ENCODE results near the gene NTNG1. TPM values are rescaled to one million over a fixed set of nuclear protein-coding genes. Genes with fewer than 3 reads are reported as not detected.

NTNG1 gene
- total RNA-seq, 1 donor from 2014 or later = 1.1 TPM

DNA sequence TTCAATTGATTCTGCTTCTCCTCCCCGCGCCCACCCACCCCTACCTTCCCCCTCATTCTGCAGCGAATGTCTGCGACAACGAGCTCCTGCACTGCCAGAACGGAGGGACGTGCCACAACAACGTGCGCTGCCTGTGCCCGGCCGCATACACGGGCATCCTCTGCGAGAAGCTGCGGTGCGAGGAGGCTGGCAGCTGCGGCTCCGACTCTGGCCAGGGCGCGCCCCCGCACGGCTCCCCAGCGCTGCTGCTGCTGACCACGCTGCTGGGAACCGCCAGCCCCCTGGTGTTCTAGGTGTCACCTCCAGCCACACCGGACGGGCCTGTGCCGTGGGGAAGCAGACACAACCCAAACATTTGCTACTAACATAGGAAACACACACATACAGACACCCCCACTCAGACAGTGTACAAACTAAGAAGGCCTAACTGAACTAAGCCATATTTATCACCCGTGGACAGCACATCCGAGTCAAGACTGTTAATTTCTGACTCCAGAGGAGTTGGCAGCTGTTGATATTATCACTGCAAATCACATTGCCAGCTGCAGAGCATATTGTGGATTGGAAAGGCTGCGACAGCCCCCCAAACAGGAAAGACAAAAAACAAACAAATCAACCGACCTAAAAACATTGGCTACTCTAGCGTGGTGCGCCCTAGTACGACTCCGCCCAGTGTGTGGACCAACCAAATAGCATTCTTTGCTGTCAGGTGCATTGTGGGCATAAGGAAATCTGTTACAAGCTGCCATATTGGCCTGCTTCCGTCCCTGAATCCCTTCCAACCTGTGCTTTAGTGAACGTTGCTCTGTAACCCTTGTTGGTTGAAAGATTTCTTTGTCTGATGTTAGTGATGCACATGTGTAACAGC, 339.9 kb downstream of the NTNG1 start:
- DNase-seq (ENCODE audit: low spot score, unreplicated experiment) = no peak
- no peak for TF ChIP-seq CTCF (IDR thresholded peaks at IDR 0.05; ENCODE audit: unreplicated experiment)
- Mint-ChIP-seq H3K27ac (no peak overlapping the region), H3K27me3 (no peaks in the 10 kb centered on the region), H3K9me3 (ENCODE audit: low read depth) (no peaks in the 10 kb centered on the region), H3K36me3 (ENCODE audit: insufficient read depth) (no peaks in the 10 kb centered on the region), H3K4me1 (ENCODE audit: low read depth) (peaks cover 4% of the 10 kb centered on the region), H3K4me3 (ENCODE audit: low read depth) (no peak overlapping the region)

DNA sequence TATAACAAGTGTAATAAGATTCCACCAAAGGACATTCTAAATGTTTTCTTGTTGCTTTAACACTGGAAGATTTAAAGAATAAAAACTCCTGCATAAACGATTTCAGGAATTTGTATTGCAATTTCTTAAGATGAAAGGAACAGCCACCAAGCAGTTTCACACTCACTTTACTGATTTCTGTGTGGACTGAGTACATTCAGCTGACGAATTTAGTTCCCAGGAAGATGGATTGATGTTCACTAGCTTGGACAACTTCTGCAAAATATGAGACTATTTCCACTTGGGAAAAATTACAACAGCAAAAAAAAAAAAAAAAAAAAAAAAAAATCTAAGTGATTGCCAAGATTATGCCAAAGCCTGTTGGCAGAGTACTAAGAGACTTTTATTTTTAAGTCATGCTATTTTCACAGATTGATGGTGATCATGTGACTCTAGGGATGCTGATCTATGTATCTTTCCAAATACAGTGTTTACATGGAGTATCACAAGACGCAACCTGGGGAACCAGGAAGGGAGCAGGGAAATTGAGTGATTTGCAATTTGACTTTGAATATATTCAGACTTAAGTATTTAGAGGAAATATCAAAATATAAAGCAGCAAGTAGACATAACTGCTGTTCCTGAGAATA, 341.0 kb downstream of the NTNG1 start:
- Mint-ChIP-seq H3K36me3 (ENCODE audit: insufficient read depth) (no peaks in the 10 kb centered on the region), H3K4me3 (ENCODE audit: low read depth) (no peak overlapping the region), H3K9me3 (ENCODE audit: low read depth) (no peaks in the 10 kb centered on the region), H3K4me1 (ENCODE audit: low read depth) (peaks cover 12% of the 10 kb centered on the region), H3K27ac (no peak overlapping the region), H3K27me3 (no peaks in the 10 kb centered on the region)
- DNase-seq (ENCODE audit: low spot score, unreplicated experiment) = no peak
- no peak for TF ChIP-seq CTCF (IDR thresholded peaks at IDR 0.05; ENCODE audit: unreplicated experiment)

DNA sequence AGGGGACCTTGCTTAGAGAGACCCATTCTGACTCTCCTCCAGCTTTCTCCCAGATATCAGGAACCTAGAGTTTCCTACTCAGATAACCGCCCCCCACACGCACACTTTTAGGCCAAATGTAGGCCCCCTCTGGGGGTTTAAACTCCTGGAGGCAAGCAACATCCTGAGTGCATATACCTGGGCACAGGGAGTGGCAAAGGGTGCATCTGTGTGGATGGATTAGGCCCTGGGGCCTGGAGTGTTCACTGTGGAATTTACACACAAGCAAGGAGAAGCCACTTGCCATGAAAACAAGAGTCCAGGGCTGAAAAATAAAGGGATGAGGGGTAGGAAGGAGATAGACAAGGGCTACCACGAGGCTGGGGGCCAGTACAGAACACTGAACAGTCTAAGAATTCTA, 343.1 kb downstream of the NTNG1 start:
- H3K27me3 Mint-ChIP-seq = no peaks in the 10 kb centered on the region
- H3K4me1 Mint-ChIP-seq (ENCODE audit: low read depth) = peaks cover 18% of the 10 kb centered on the region
- no peaks in the 10 kb centered on the region for H3K9me3 Mint-ChIP-seq (ENCODE audit: low read depth)
- no peaks in the 10 kb centered on the region for H3K36me3 Mint-ChIP-seq (ENCODE audit: insufficient read depth)
- no peak overlapping the region for H3K27ac Mint-ChIP-seq
- no peak for TF ChIP-seq CTCF (IDR thresholded peaks at IDR 0.05; ENCODE audit: unreplicated experiment)
- H3K4me3 Mint-ChIP-seq (ENCODE audit: low read depth) = no peak overlapping the region
- no peak for DNase-seq (ENCODE audit: low spot score, unreplicated experiment)

- no peaks in the 10 kb centered on the region for H3K27me3 Mint-ChIP-seq
These were observed 345.5 kb downstream of the NTNG1 start for GRCh38 chr1:107486349-107486748.

More at GRCh38 chr1:107486349-107486748, 345.5 kb downstream of the NTNG1 start:
- no peak overlapping the region for H3K27ac Mint-ChIP-seq
- no peak overlapping the region for H3K4me3 Mint-ChIP-seq (ENCODE audit: low read depth)
- no peaks in the 10 kb centered on the region for H3K36me3 Mint-ChIP-seq (ENCODE audit: insufficient read depth)
- H3K9me3 Mint-ChIP-seq (ENCODE audit: low read depth) = no peaks in the 10 kb centered on the region
- peaks cover 18% of the 10 kb centered on the region for H3K4me1 Mint-ChIP-seq (ENCODE audit: low read depth)
- no peak for DNase-seq (ENCODE audit: low spot score, unreplicated experiment)
- TF ChIP-seq CTCF (IDR thresholded peaks at IDR 0.05; ENCODE audit: unreplicated experiment) = no peak
